ENCODE results near the gene GGCX.

- no peak for TF ChIP-seq POLR2AphosphoS5 (IDR thresholded peaks at IDR 0.05)
- TF ChIP-seq CTCF (IDR thresholded peaks at IDR 0.05) = no peak
- no peak for TF ChIP-seq POLR2A (IDR thresholded peaks at IDR 0.05)
Measured at GRCh38 chr2:85527787-85528186, 33.5 kb downstream of the GGCX start.
